Smooth muscle cell (in vitro differentiated cells): ENCODE measurements around the gene DNAJB1. TPM values are rescaled to one million over a fixed set of nuclear protein-coding genes. Genes with fewer than 3 reads are reported as not detected.
"Not testable (repeated sequence)": the region's sequence is repeated elsewhere in the genome, so short reads cannot be mapped to it uniquely, and the experiment has no call there.

Experiments
- DNase-seq: peaks from one replicate; lab custom pipeline; 2025; ENCODE audit not compliant: unreplicated experiment; lab: John Stamatoyannopoulos, UW
- H2AFZ ChIP-seq: fragments of 200-600 bp; sonication (generic); 2 replicates; pipeline ENCODE4 v1.6.0; 2016; ENCODE audit warnings: antibody characterized with exemption, low read depth, mild to moderate bottlenecking
- H3F3A ChIP-seq: fragments of 200-600 bp; sonication (generic); 2 replicates; pipeline ENCODE4 v1.6.0; 2017; ENCODE audit warnings: antibody characterized with exemption, low read depth
- H3K27ac ChIP-seq: fragments of 200-600 bp; sonication (generic); 2 replicates; pipeline ENCODE4 v1.5.1; 2016; ENCODE audit warnings: low read depth, mild to moderate bottlenecking
- H3K27me3 ChIP-seq: fragments of 200-600 bp; sonication (generic); 2 replicates; pipeline ENCODE4 v1.6.1; 2016; ENCODE audit warnings: low read depth, mild to moderate bottlenecking
- H3K36me3 ChIP-seq: fragments of 200-600 bp; sonication (generic); 2 replicates; pipeline ENCODE4 v1.5.1; 2016; ENCODE audit warnings: low read depth
- H3K4me1 ChIP-seq: fragments of 200-600 bp; sonication (generic); 2 replicates; pipeline ENCODE4 v1.5.1; 2016; ENCODE audit warnings: low read depth
- H3K4me2 ChIP-seq: fragments of 200-600 bp; sonication (generic); 2 replicates; pipeline ENCODE4 v1.6.0; 2016; ENCODE audit warnings: mild to moderate bottlenecking
- H3K4me3 ChIP-seq: fragments of 200-600 bp; sonication (generic); 2 replicates; pipeline ENCODE4 v1.5.1; 2016; ENCODE audit warnings: mild to moderate bottlenecking
- H3K79me2 ChIP-seq: fragments of 200-600 bp; sonication (generic); 2 replicates; pipeline ENCODE4 v1.6.0; 2016; ENCODE audit warnings: low read depth, mild to moderate bottlenecking
- H3K9ac ChIP-seq: fragments of 200-600 bp; sonication (generic); 2 replicates; pipeline ENCODE4 v1.6.0; 2016; ENCODE audit warnings: low read depth
- H3K9me3 ChIP-seq: fragments of 200-600 bp; sonication (generic); replicated peaks from 2 replicates; pipeline ENCODE4 v1.5.1; 2016; ENCODE audit warnings: low read depth
- H4K20me1 ChIP-seq: fragments of 200-600 bp; sonication (generic); 2 replicates; pipeline ENCODE4 v1.6.0; 2016; ENCODE audit warnings: low read depth
- WGBS: methylation state at CpG from one replicate; pipeline ENCODE4 v1.1.7; 2016; ENCODE audit warnings: low lambda C conversion rate; 5-methylcytosine and 5-hydroxymethylcytosine counted together
- polyA plus RNA-seq: library from polyadenylated mRNA; unstranded; fragments of >200 nt; fragmentation: Nextera tagmentation; extraction: Ambion mirVana; gene quantifications from 2 replicates; pipeline ENCODE4 v1.2.1, GENCODE V29; 2016
- total RNA-seq: library from RNA; depleted of rRNA; stranded (reverse); fragments of >200 nt; gene quantifications from 2 replicates; pipeline ENCODE4 v1.2.3, GENCODE V29; 2014
- TF ChIP-seq, protein P1 (sequence below): fragments of 200-600 bp; sonication (generic); IDR thresholded peaks from 2 replicates; pipeline ENCODE4 v1.5.1; 2017; ENCODE audit warnings: borderline replicate concordance, mild to moderate bottlenecking, antibody characterized with exemption; ENCODE audit not compliant: insufficient read depth, poor library complexity, severe bottlenecking

The DNAJB1 gene
- total and polyA plus RNA-seq, 2 experiments from 2014 or later = 114 to 152 TPM

- Histone ChIP-seq H3K9ac (no peak overlapping the region), H3K79me2 (peaks cover 9% of the 10 kb centered on the region), H2AFZ (no peak overlapping the region), H3K27ac (no peak overlapping the region), H4K20me1 (peaks cover 21% of the 10 kb centered on the region), H3K4me2 (no peak overlapping the region), H3K36me3 (no peaks in the 10 kb centered on the region), H3K4me1 (no peaks in the 10 kb centered on the region), H3K9me3 (no peaks in the 10 kb centered on the region), H3K27me3 (no peaks in the 10 kb centered on the region), H3K4me3 (no peak overlapping the region), H3F3A (no peaks in the 10 kb centered on the region)
- WGBS = 95% methylated on average over 35 of the region's 35 CpGs
- TF ChIP-seq, protein P1, sequence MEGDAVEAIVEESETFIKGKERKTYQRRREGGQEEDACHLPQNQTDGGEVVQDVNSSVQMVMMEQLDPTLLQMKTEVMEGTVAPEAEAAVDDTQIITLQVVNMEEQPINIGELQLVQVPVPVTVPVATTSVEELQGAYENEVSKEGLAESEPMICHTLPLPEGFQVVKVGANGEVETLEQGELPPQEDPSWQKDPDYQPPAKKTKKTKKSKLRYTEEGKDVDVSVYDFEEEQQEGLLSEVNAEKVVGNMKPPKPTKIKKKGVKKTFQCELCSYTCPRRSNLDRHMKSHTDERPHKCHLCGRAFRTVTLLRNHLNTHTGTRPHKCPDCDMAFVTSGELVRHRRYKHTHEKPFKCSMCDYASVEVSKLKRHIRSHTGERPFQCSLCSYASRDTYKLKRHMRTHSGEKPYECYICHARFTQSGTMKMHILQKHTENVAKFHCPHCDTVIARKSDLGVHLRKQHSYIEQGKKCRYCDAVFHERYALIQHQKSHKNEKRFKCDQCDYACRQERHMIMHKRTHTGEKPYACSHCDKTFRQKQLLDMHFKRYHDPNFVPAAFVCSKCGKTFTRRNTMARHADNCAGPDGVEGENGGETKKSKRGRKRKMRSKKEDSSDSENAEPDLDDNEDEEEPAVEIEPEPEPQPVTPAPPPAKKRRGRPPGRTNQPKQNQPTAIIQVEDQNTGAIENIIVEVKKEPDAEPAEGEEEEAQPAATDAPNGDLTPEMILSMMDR = no peak
- DNase-seq = no peak
Observed at GRCh38 chr19:14553042-14553938, 35.1 kb upstream of the DNAJB1 start.

DNA sequence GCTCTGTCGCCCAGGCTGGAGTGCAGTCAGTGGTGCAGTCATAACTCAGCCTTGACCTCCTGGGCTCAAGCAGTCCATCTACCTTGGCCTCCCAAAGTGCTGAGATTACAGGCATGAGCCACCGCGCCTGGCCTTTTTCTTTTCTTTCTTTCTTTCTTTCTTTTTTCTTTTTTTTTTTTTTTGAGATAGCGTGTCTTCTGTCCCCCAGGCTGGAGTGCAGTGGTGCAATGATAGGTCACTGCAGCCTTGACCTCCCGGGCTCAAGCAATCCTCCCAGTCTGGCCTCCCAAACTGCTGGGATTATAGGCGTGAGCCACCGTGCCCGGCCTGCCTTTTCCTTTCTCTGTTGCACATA lies 33.8 kb upstream of the DNAJB1 start:
- H3K4me2 ChIP-seq, H3K79me2 ChIP-seq: not testable (repeated sequence)
- peak overlapping the region; percentile 17 for H3K27ac ChIP-seq

DNA sequence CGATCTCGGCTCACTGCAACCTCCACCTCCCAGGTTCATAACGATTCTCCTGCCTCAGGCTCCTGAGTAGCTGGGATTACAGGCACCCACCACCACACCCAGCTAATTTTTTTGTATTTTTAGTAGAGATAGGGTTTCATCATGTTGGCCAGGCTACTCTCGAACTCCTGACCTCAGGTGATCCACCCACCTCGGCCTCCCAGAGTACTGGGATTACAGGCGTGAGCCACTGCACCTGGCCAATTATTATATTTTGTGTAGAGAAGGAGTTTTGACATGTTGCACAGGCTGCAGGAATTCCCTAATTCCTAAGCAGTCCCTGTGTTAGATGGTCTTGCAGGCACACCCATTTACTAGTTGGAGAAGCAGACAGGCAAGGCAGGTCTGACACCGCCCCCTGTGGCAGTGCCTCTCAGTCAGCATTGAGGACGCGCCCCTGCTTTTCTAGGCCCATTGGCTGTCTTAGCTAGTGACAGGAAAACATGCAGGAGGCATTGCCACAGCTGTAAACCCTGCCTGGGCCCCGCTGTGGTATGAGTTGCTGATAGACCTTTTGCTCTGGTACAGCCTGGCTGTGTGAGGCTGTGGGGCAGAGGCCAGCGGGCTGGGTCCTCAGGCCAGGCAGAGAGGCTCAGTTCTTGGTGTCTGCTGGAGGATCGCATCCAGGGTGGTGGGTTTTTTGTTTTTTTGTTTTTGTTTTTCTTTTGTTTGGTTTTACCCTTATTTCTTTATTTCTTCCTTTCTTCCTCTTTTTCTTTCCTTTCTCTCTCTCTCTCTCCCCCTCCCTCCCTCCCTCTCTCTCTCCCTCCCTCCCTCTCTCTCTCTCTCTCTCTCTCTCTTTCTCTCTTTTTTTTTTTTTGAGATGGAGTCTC lies 33.2 kb upstream of the DNAJB1 start:
- peak; percentile 39 for DNase-seq

More for the DNA sequence above, 33.8 kb upstream of the DNAJB1 start:
- H3F3A ChIP-seq, H2AFZ ChIP-seq, H3K9me3 ChIP-seq, H3K4me1 ChIP-seq, H3K36me3 ChIP-seq, H3K4me3 ChIP-seq, DNase-seq, H3K27me3 ChIP-seq, H3K9ac ChIP-seq: not testable (repeated sequence)
- WGBS = 88% methylated on average over 7 of the region's 8 CpGs
- peaks cover 26% of the 10 kb centered on the region for H4K20me1 ChIP-seq

More for the DNA sequence above, 33.2 kb upstream of the DNAJB1 start:
- H3K4me1 ChIP-seq, H2AFZ ChIP-seq, H3K27me3 ChIP-seq, H3K36me3 ChIP-seq, H3K9me3 ChIP-seq, H3K4me3 ChIP-seq, H3F3A ChIP-seq: not testable (repeated sequence)
- Histone ChIP-seq H3K4me2 (peak overlapping the region; percentile 60), H4K20me1 (peaks cover 29% of the 10 kb centered on the region), H3K9ac (peak overlapping the region; percentile 4), H3K79me2 (peaks cover 14% of the 10 kb centered on the region), H3K27ac (peak overlapping the region; percentile 17)
- TF ChIP-seq, protein P1 = peak; percentile 36
- 43% methylated on average over 12 of the region's 12 CpGs for WGBS
